ENCODE results near the gene PLD2.
"Not testable (repeated sequence)": the region's sequence is repeated elsewhere in the genome, so short reads cannot be mapped to it uniquely, and the experiment has no call there.

PLD2 gene

DNA sequence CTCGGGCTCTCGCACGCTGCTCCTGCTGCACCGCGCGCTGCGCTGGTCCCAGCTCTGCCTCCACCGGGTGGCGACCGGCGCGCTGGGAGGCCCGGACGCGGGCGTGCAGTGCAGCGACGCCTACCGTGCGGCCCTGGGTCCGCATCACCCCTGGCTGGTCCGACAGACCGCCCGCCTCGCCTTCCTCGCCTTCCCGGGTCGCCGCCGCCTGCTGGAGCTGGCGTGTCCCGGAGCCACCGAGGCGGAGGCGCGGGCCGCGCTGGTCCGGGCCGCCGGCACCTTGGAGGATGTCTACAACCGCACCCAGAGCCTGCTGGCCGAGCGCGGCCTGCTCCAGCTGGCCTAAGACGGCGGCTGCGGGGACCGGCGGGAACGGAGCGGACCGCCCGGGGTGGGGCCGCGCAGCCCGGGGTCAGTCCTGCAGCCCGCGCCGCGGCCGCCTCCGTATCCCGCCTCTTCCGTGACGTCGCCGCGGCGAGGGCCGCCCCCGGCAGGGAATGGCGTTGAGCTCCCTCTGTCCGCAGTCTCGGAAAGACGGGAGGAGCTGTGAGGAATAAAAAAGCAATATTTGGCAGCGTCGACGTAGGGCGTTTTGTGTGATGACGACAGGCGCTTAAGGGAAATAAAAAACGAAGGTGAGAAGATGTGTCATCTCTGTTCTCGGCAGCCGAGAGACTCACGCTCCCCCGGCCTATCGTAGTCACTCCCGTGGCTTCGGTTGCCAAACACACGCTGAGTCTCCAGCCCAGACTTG lies 16.8 kb upstream of the PLD2 start:
- peak; percentile 81 for DNase-seq

DNA sequence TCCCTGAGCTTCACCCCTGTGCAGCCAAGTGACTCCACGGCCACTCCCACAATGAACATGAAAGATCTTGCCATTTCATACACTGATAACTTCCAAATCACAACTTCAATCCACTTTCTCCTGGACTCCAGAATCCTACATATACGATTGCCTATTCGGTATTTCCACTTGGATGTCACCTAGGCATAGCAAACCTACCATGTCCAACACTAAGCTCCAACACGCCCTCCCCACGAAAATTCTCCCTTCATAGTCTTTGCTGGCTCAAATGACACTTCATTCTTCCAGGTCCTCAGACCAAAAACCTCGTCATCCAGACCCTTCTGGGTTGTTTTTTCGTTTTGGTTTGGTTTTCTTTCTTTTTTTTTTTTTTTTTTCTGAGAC lies 16.3 kb upstream of the PLD2 start:
- DNase-seq = no peak

DNA sequence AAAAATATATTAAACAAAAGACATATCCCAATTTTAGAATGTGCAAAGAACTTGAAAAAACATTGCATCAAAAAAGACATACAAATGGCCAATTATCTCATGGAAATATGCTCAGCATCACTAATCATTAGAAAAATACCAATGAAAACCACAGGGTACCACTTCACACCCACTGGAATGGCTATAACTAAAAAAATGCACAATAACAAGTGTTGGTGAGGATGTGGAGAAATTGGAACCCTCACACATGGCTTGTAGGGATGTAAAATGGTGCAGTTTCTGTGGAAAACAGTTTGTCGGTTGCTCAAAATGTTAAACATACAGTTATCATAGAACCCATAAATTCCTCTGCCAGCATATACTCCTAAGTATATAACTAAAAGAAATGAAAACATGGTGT lies 11.8 kb upstream of the PLD2 start:
- no peak for DNase-seq

DNA sequence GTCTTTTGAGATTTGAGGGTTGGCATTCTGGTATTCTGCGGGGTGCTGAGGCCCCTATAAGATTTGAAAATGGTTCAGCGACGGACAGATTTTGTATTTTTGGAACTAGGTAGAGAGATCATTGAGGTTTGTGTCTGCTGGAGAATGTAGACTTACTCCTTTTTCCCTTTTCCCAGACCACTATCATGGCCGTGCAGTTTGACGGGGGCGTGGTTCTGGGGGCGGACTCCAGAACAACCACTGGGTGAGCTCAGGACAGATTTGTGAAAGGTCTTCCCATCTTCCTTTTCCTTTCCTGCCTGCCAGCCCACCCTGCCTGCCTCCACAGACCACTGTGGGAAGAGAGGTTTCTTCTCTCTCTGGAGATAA lies 10.4 kb upstream of the PLD2 start:
- peak; percentile 31 for DNase-seq

DNA sequence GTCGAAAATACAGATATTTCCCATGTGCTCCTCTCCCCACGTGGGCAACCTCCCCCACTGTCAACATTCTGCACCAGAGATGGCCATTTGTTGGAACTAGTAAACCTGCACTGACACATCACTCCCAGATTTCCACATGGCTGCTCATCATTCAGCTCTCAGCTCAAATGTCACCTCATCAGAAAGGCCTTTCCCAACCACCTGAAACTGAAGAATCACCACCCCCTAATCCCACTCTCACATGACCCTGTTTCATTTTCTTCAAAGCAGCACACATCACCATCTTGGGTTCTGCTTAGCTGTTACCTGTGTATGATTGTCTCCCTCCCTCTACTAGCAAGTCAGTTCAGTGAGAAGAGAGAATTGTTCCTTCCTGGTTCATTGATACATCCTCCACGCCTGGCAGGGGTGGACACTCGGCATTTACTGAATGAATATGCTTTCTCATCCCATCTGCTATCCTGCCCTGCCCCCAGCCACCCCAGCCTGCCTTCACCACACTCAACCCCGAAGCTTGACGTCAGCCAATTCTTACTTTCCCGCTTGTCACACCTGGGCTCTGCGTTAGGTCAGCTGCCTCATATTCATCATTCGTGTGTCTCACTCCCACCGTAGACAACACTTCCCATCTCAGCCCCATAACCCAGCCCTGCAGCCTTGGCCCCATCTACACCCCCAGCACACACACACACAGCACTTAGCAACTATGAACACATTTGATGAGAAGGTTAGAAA lies 6.3 kb upstream of the PLD2 start:
- no peak for DNase-seq

DNA sequence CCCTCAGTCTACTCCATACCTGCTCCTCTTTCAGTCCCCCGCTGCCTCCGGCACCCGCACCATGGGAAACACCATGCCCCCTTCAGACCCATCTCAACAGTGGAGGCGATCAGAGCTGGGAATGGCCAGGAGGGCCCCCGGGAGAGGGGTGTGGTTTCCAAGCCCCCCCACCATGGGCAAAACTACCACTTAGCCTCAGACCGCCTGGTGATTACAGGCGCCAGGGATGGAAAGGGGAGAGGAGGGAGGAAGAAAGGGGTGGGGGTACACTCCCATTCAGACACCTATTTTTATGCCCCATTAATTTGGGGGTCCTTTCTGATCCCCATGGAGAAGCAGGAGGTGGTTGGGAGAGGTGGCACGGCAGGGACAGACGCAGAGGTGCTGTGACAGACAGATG lies 4.7 kb upstream of the PLD2 start, which contains the start of gene C17orf114:
TSS of gene C17orf114 (minus strand) at position 101 of the 400 bp plus-strand sequence.
- DNase-seq = no peak

DNA sequence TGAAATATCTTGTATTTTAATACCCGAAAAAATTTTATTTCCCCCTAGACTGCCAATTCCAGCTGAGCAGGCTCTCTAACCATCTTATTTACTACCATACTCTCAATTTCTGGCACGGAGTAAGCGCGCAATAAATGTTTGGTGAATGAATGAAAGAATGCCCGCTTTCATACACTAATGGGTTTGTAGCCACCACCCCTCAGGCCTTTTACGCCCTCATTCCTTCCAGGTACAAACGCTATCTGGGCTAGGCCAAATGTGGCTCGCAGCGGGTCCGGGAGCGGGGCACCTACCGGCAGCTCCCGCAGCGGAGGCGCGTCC lies 536 bp upstream of the PLD2 start:
- DNase-seq = peak; percentile 43

DNA sequence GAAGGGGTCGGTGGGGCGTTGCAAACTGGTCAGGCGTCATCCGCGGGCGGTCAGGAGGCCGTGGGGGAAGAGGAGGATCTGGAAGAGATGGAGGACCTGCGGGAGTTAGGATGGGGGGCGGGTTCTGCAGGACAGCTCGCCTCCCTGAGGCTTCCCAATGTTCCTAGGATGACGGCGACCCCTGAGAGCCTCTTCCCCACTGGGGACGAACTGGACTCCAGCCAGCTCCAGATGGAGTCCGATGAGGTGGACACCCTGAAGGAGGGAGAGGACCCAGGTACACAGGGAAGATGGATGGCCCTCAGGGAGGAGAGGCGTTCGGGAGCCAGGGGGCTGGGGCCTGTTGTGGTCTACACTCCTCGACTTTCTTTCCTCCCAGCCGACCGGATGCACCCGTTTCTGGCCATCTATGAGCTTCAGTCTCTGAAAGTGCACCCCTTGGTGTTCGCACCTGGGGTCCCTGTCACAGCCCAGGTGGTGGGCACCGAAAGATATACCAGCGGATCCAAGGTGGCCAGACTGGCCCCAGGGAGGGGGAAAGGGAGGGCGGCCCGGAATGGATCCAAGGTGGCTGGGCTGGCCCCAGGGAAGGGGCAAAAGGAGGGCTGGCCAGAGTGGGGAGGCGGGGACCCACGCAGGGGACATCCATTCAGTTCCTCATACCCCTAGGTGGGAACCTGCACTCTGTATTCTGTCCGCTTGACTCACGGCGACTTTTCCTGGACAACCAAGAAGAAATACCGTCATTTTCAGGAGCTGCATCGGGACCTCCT lies 839 bp downstream of the PLD2 start:
- no peak for DNase-seq

DNA sequence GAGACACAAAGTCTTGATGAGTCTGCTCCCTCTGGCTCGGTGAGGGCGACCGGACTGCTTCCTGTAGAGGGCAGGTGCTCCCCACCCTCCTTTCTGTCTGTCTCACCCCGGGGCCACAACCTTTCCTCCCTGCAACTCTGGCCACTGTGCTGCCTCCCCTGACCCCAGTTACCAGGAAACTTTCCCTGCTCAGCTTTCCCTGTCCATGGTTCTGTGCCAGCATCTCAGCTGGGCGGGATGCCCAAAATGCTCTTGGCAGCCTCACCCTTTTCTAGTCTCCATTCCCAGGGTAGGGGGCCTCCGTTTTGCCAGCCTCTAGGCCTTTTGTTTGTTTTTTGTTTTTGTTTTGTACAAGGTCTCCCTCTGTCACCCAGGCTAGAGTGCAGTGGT lies 1.4 kb downstream of the PLD2 start:
- no peak for DNase-seq

DNA sequence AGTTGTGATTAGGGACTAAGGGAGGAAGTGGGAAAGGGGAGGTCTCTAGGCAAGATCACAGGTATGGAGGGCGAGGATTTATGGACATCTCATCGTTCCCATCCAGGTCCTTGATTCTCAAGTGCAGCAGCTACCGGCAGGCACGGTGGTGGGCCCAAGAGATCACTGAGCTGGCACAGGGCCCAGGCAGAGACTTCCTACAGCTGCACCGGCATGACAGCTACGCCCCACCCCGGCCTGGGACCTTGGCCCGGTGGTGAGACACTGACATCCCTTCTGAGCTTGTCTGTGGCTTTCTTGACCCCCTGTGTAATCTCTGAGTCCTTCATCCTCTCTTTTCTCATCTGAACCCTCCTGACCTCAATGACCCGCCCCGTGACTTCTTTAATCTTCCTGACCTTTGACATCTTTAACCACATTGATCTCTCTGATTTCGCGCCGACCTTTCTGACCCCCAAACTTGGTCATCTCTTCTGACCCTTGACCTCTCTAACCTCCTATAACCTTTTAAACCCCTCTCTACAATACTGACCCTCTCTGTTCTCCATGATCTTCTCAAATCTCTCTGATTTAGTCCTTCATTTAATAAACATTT lies 3.8 kb downstream of the PLD2 start:
- DNase-seq = no peak

DNA sequence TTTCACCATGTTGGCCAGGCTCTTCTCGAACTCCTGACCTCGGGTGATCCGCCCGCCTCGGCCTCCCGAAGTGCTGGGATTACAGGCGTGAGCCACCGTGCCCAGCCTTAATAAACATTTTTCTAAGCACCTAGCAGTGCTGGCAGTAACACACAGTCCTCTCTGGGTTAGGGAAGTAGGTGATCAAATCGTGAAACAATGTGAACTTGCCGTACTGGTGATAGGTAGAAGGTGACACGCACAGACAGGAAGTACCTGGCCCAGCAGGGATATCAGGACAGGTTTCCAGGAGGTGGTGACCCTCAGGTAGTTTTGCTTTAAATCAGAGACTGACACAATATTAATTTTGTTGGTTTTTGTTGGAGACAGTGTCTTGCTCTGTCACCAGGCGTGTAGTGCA lies 4.5 kb downstream of the PLD2 start:
- no peak for DNase-seq

DNA sequence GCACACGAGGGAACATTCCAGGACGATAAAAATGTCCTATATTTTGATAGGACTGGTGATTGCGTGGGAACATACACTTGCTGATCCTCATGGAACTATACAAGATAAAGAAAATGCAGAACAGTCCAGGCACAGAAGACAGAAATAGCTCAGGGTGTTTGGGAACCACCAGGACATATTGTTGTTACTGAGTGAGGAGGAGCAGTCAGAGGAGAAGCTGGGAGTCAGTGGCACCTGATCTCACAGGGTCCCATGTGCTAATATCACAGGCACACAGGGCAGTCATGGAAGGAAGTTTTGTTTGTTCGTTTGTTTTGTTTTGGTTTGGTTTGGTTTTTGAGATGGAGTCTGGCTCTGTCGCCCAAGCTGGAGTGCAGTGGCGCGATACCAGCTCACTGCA lies 5.7 kb downstream of the PLD2 start:
- no peak for DNase-seq

DNA sequence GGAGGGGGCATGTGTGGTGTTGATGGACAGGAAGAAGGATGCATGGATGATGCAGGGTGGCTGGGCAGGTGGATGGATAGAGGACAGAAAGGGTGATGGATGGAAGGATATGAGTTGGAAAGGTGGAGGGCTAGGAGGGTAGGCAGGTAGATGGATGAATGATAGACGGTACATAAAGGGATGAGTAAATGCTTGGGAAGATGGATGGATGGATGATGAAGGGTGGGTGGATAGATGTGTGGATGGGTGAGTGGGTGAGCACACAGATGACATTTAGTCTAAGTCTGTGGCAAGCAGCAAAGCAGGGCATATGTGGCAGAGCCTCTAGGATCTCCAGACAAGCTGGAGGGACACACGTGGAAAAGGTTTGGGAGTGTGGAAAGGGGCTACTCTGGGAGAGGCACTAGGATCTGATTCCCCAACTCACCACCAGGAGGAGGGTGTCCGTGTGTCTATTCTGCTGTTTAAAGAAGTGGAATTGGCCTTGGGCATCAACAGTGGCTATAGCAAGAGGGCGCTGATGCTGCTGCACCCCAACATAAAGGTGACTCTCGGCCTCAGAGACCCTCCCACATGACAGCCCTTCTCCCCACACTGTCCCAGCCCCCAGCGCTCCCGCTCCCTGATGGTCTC lies 8.2 kb downstream of the PLD2 start:
- DNase-seq = no peak

DNA sequence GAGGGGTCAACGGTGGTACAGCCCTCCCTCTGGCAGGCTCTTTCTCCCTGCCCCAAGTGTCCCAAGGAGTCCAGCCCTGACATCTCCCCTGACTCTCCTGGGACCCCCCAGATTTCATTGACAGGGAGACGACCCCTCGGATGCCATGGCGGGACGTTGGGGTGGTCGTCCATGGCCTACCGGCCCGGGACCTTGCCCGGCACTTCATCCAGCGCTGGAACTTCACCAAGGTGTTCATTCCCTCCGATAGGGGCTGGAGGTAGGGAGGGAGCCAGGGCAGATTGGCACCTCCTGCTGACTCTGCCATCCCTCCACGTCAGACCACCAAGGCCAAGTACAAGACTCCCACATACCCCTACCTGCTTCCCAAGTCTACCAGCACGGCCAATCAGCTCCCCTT lies 9.9 kb downstream of the PLD2 start:
- no peak for DNase-seq

DNA sequence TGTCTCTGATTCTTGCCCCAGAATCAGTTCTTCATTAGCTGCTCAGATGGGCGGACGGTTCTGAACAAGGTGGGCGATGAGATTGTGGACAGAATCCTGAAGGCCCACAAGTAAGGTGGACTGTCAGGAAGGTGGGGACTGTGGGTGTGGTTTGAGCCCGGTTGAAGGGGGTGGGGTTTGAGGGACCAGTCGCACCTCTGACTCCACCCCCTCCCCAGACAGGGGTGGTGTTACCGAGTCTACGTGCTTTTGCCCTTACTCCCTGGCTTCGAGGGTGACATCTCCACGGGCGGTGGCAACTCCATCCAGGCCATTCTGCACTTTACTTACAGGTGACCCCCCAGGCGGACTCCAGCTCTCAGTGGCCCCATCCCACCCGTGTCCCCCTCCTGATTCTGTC lies 11.3 kb downstream of the PLD2 start:
- DNase-seq = no peak

DNA sequence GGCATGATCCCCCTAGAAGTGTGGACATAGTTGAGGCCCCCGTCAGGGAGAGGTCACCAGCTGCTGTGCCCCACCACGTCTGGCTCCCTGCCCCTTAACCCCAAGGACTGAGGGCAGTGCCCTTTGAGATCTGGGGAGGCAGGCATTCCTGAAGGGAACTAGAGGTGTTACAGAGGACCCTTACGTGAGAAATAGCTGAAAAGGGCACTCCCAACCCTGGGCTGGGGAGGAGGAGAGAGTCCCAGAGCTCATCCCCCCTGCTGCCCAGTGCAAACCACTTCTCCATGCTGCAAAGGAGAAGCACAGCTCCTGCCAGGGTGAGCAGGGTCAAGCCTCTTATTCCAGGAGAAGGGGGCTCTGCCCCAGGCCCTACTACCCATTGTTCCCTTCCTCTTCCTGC lies 15.9 kb downstream of the PLD2 start:
- no peak for DNase-seq

DNA sequence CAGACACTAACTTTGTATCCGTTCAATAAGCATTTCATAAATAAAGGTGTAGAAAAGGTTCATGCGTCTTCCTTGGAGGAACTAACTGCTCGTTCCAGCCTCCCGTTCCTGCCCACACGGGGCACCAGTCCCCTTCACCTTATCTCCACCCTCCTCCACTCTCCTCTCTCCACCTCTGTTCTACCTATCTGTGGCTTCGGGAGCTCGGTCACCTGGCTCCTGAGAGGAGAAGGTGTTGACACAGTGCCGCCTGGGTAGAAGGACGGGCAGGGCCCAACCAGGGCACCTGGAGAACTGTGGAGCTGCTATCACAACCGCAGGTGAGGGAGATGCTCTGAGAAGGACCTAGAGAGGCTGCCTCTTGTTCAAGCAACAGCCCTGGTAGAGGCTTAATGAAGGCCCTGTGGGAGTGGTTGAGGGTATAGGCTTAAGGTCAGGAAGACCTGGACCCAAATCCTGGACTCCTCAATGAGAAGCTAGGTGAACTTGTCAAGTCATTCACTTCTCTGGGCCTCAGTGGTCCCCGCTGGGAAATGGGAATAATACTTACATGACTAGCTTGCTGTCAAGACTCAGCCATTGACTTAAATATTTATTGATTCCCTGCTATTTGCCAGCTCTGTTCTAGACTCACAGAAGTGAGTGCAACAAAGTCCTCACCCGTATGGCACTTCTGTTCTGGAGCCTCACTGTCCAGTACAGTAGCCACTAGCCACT lies 16.6 kb downstream of the PLD2 start:
- DNase-seq = no peak

DNA sequence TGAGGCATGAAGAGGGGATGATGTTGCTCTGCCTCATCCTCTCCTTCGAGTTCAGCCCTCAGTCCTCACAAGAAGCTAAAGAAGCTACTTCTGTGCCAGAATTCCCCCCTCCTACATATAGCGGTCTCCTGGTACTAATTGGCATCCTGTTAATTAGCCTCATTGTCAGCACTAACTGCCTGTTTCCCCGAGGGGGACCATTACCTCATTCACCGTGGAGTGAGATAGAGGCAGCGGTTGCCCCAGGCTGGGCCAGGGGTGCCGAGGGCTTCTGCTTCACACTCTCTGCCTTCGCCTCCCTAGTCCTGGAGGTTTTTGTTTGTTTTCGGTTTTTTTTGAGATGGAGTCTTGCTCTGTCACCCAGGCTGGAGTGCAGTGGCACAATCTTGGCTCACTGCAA lies 20.4 kb downstream of the PLD2 start:
- no peak for DNase-seq

DNA sequence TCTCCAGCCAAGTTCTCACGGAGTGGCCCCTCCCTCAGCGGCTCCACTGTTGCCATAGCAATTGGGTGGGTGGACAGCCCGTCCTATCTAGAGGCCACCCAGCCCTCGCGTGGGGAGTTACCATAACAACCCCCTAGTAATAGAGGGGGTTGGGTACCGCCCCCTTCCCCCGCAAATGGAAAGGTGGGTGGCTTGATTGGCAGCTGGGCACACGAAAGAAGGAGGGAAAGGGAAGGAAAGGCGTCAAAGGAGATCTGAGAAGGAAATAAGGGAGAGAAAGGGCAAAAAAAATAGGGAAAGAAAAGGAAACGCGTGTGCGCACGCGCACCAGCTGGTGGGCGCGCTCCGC lies 25.9 kb downstream of the PLD2 start:
- DNase-seq = not testable (repeated sequence)

DNA sequence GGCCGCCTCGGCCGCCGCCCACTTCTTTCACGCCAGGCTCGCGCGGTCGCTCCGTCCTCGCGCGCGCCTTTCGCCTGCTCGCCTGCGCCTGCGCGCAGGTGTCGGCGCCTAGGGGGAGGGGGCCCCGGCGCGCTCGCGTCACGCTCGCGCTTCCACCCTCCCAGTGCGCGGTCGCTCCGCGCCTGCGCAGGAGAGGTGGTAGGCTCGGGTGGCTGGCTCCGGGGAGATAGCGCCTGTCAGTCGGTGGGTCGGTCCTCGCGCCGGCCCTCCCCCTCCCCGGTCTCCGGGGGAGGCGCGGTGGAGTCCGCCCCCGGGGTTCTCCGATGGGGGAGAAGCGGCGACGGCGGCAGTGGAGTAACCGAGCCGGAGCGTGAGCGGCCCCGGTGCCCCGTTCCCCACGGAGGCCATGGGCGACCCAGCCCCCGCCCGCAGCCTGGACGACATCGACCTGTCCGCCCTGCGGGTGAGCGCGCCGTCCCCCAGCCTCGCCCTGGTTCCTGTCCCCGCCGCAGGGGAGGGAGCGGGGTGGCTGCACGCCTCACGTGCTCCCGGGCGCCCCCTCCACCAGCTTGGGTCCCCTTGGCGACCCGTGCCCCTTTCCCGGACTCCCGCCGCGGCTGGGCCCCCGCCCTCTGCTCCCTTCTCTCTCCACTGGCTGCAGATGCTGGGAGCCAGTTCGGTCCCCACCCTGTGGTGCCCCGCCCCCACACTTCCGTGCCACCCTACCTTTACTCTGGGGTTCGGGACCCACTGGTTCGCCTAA lies 26.4 kb downstream of the PLD2 start, which contains the start of gene MINK1:
TSS of gene MINK1 (plus strand) at position 163 of the 763 bp plus-strand sequence. CDS start at position 407, 244 bp downstream.
- DNase-seq = peak; percentile 92

DNA sequence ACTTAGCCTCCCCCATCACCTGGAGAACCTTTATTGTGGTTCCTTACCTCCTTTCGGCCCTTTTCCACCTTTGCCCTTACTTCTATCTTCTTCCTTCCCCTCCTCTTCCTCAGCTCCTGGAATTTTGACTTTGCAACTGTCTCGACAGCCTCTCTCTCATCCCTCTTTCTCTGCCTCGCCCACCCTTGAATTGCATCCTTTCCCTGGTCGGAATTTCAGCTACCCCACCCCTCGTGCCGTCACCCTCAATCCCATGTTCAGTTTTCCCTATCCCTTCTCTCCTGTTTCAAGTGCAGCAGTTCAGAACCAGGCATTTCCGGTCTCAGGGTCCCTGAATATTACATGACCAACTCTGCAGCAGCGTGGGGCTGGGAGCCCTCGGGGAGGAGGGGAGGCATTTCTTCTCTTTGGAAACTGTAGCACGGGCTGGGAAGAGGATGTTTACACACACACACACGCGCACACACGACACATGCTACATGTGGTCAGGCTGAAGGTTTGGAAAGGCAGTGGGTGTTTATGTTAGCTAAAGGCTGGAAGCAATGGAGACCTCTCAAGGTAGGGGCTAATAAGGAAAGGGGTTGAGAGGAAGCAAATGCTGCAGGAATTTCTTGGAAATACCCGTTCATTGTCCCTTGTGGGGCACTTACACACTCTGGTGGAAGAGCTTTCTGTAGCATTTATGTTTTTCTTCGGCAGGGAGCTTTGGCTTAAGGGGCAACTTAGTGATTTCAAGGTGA lies 27.2 kb downstream of the PLD2 start:
- DNase-seq = no peak

Measured in NCI-H1105 treated with DMSO at 0.1 percent for 48 hours (cell line).